Left lobe of liver (tissue), 2 donors: Measurements from ENCODE around the gene TMEM156. TPM values are rescaled to one million over a fixed set of nuclear protein-coding genes. Genes with fewer than 3 reads are reported as not detected.
A peak's percentile ranks its signal among the peaks of the same experiment; 100 is the strongest.
"Not testable (repeated sequence)": the region's sequence is repeated elsewhere in the genome, so short reads cannot be mapped to it uniquely, and the experiment has no call there.

Experiments used
- ATAC-seq: fragments of 200-7000 bp; cut with Tn5 transposase; one replicate; pipeline ENCODE4 v1.9.1; 2020; ENCODE audit warnings: mild to moderate bottlenecking, moderate library complexity
- DNase-seq: peaks from one replicate; pipeline ENCODE4 v3.0.0-alpha.2; 2020; ENCODE audit warnings: low spot score
- total RNA-seq: library from RNA; stranded (reverse); gene quantifications from one replicate; pipeline ENCODE4 v1.2.1, GENCODE V29; 2021
- donor health status: DM: no; HTN: no; CAD: no; lungs with moderate emphysema.
- donor health status: DM: no; HTN: yes; CAD: no.

Gene TMEM156
- total RNA-seq, 1 donor from 2014 or later = 0.55 TPM

- not testable (repeated sequence) for ATAC-seq, DNase-seq
Measured at GRCh38 chr4:38959248-38959647, 73.0 kb downstream of the TMEM156 start.

DNA sequence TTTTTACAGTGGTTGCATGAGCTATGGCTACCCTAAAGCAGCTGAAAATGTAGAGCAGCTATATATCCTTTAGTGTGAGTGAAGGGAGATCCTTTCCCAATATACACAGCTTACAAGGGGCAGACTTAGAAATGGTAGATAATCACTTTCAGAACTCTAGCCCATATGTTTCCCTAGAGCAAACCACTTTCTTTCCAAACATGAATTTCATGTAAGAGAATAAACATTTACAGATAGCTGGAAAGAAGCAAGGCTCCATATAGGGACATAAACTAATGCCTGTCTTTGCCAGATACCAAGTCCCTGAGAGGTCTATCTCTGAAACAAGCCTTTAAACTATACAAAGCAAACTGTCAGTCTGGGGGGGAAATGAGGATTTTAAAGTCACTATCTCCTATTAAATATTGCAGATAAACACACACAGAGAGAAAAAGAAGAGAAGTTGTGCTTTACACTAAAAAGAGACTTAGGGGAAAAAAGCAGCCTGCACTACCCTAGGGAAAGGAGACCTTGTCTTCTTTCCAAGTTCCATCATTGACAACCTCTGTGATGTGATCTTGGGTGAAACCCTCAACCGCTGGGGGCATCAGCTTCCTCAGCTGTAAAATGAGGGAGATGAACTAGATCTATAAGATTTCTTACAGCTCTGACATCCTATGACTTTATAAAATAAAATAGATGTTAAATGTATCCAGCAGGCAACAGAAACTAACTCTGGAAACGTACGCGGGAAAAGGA, 73.6 kb downstream of the TMEM156 start:
- DNase-seq (no peak), ATAC-seq (no peak)

DNA sequence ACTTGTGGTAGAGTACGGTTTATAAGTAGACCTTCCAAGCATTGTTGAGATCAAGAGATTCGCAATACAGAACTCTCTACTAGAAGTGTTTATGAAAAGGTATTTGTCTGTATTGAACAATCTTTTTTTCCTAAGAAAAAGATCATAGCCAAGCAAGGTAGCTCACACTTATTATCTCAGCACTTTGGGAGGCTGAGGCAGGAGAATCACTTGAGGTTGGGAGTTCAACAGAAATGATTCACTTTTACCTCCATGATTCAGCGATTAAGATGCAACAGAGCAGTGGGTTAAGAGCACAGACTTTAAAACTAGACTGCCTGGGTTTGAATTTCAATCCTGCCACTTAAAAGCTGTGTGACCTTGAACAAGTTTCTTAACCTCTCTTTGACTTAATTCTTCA, 74.3 kb downstream of the TMEM156 start:
- ATAC-seq (no peak), DNase-seq (no peak)

DNA sequence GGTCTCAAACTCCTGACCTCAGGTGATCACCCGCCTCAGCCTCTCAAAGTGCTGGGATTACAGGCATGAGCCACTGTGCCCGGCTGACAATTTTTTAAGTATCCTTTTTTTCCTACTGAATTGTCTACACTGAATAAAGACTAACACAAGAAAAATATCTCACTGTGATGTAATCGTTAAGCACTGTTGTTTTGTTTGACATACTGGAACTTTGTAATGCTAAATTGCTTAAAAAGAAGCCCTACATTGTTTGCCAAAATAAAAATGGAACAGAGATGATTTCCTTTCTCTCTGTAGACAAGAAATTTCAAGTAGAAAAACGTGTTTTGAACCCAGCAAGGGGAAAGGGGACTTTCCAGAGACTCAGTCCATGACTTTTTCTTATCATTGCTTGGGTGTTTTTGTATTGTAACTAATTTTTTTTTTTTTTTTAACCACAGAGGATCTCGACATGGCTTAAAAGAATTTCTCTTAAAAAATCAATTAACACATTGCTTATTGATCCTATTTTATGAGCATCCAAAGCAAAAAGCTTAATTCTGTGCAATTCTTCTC, 74.9 kb downstream of the TMEM156 start:
- no peak for DNase-seq
- ATAC-seq = no peak

GRCh38 chr4:38955957-38956356, 76.3 kb downstream of the TMEM156 start:
- DNase-seq = no peak
- ATAC-seq = no peak

GRCh38 chr4:38954727-38955126, 77.5 kb downstream of the TMEM156 start:
- no peak for ATAC-seq
- DNase-seq = no peak

- DNase-seq = no peak
Measured at GRCh38 chr4:38952017-38952416, 80.2 kb downstream of the TMEM156 start.

GRCh38 chr4:38951598-38951997, 80.6 kb downstream of the TMEM156 start:
- DNase-seq (no peak), ATAC-seq (no peak)

More at GRCh38 chr4:38952017-38952416, 80.2 kb downstream of the TMEM156 start:
- ATAC-seq = no peak

DNA sequence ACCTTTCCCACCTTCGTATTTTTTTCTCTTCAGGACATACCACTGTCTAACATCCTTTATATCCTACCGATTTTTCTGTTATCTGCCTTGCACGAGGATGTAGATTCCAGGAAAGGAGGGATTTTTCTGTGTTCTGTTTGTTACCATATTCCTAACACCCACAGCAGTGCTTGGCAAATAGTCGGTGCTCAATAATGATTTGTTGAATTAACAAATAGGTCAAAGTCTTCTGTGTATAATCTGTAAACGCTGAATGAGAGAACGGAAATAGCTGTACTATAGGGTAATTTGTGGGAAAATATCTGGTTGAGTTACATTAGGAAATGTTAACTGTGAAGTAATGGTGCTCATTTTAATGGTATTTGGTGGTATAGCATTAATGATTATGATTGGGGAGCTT, 81.5 kb downstream of the TMEM156 start:
- DNase-seq = no peak
- ATAC-seq = peak; percentile 66

GRCh38 chr4:38950159-38950558, 82.0 kb downstream of the TMEM156 start:
- peak; percentile 70 for DNase-seq
- peak; percentile 78 for ATAC-seq

GRCh38 chr4:38949411-38950051, 82.7 kb downstream of the TMEM156 start:
- DNase-seq (no peak), ATAC-seq (peak; percentile 6)

DNA sequence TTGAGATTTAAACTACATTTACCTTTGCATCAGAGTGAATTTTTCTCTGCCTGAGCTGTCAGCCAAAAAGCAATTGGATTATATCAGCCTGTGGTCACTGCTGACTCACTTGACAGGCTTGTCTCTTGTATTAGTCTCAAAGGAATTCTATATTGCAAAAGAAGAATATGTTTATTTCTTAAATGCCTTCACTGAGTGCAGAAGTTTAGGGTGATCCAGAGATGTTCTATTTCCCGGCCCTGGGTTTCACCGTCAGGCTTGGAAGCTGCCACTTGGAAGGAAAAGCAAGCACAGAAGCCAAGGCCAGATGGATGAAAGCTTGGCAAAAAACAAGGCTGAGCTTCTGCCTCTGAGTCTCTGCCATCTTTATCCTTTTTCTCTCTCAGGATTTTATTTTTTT, 83.7 kb downstream of the TMEM156 start:
- ATAC-seq = peak; percentile 77
- DNase-seq = peak; percentile 62

- ATAC-seq = no peak
- no peak for DNase-seq
Measured at GRCh38 chr4:38946919-38947318, 85.3 kb downstream of the TMEM156 start.

DNA sequence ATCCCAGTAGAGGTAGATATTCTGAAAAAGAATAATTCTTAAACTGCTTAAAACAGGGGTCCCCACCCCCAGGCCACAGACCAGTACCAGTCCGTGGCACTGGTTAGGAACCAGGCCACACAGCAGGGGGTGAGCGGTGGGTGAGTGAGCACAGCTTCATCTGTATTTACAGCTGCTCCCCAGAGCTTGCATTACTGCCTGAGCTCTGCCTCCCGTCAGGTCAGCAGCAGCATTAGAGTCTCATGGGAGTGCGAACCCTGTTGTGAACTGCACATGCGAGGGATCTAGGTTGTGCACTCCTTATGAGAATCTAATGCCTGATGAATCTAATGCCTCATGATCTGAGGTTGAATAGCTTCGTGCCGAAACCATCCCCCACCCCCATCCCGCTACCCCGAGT, 87.8 kb downstream of the TMEM156 start:
- DNase-seq (no peak), ATAC-seq (no peak)

- ATAC-seq = peak; percentile 23
Measured at GRCh38 chr4:38943343-38943742, 88.9 kb downstream of the TMEM156 start.

DNA sequence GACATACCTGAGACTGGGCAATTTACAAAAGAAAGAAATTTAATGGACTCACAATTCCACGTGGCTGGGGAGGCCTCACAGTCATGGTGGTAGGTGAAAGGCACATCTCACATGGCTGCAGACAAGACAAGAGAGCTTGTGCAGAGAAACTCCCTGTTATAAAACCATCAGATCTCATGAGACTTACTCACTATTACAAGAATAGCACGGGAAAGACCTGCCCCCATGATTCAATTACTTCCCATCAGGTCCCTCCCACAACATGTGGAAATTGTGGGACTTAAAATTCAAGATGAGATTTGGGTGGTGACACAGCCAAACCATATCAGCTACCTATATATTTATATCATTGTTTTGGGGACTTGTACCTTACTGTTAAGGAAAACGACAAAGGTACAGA, 90.3 kb downstream of the TMEM156 start:
- ATAC-seq, DNase-seq: not testable (repeated sequence)

More at GRCh38 chr4:38943343-38943742, 88.9 kb downstream of the TMEM156 start:
- no peak for DNase-seq

GRCh38 chr4:38940476-38940875, 91.7 kb downstream of the TMEM156 start:
- ATAC-seq = no peak
- DNase-seq = no peak

- no peak for DNase-seq
- ATAC-seq = no peak
Measured at GRCh38 chr4:38939165-38939564, 93.0 kb downstream of the TMEM156 start.

DNA sequence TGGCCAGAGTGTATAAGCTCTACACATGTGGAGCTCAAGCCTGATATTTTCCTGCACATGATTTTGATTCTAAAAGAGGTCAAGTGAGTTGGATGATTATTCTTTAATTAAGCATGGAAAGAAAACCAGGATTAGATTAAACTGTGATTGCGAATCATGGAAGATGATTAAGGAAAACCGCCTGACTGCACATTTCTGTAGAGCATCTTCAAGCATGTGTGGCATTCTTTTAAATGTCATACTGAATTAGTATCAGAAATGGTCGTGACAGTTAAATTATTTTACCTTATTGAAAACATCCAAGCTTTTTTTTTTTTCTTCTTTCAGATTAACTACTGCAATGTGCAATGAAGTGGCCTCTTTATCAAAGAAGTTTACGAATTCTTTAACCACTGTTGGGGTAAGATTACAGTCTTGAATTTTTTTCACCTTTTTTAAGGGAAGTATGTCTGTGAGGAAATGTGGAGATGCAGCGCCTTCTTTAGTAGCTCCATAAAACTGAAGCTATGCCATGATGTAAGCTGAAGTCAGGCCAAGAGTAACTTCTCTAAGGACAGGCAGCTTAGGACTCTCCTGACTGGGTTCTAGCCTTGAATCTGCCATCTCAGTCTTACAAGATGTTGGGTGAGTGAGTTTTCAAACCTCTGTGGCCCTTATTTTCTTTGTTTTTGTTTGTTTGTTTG, 96.7 kb downstream of the TMEM156 start:
- ATAC-seq = no peak
- DNase-seq = no peak

GRCh38 chr4:38931125-38931524, 101.1 kb downstream of the TMEM156 start:
- no peak for DNase-seq
- no peak for ATAC-seq

DNA sequence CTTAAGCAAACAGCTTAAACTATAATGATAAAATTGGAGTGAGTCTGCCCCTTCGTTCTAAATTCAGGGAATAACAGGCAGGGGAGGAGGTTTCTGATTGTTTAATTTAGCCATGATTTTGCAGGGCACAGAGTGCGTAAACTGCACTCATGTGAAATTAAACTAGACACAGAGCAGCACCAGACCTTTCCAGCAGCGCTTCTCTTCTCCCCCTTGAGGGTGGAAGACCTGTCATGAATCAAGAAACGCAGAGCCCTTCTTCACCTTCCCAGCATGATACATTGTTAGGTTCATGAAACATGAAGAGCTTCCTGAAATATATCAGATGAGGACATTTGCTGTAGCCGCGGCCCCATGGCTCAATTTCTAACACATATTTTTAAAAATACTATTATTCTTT, 101.5 kb downstream of the TMEM156 start:
- DNase-seq (no peak), ATAC-seq (no peak)

DNA sequence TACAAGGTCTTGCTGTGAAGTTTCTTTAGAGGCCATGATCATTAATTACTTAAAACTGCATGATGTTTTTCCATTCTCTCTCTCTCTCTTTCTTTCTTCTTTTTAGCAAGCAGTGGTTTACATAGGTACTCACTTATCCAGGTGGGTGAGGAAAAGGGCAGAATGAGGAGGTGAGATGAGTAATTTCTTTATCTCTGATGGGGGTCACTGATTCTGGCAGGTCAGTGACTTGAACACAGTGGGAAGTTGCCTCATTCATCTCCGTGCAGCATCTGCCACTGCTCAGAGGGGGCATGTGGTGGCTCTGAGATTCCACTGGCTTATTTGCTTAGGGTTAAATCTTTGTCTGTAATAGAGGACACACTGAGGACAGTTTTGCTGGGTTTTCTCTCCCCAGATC, 102.0 kb downstream of the TMEM156 start:
- no peak for DNase-seq
- ATAC-seq = no peak
